Upper lobe of right lung (tissue), 1 donor: Measurements from ENCODE around the gene EEF1G. TPM values are rescaled to one million over a fixed set of nuclear protein-coding genes. Genes with fewer than 3 reads are reported as not detected.

Source experiments
- ATAC-seq: fragments of 200-7000 bp; cut with Tn5 transposase; one replicate; pipeline ENCODE4 v1.9.1; 2020; ENCODE audit warnings: mild to moderate bottlenecking, moderate library complexity
- DNase-seq: peaks from one replicate; pipeline ENCODE4 v3.0.0-alpha.2; 2020
- H3K27ac ChIP-seq: fragments of 200-600 bp; one replicate; pipeline ENCODE4 v1.8.0; 2022
- H3K27me3 ChIP-seq: fragments of 200-600 bp; one replicate; pipeline ENCODE4 v1.8.0; 2022; ENCODE audit warnings: mild to moderate bottlenecking
- H3K36me3 ChIP-seq: fragments of 200-600 bp; one replicate; pipeline ENCODE4 v1.8.0; 2022
- H3K4me1 ChIP-seq: fragments of 200-600 bp; one replicate; pipeline ENCODE4 v1.8.0; 2022
- H3K4me3 ChIP-seq: fragments of 200-600 bp; one replicate; pipeline ENCODE4 v1.8.0; 2022; ENCODE audit warnings: mild to moderate bottlenecking
- H3K9me3 ChIP-seq: fragments of 200-600 bp; one replicate; pipeline ENCODE4 v1.8.0; 2022
- CTCF ChIP-seq: fragments of 200-600 bp; IDR thresholded peaks from one replicate; pipeline ENCODE4 v1.8.0; 2022; ENCODE audit warnings: antibody characterized with exemption
- intact Hi-C: fragments of 100-400 bp; cut with DNase I; formaldehyde crosslinking; loops from one replicate; pipeline ENCODE4 v1.11.0; 2022
- microRNA-seq: library from miRNA; unstranded; fragments of <30 nt; microRNA quantifications from one replicate; pipeline ENCODE4 v1.2.0, GENCODE V29; 2020; ENCODE audit warnings: borderline microRNAs expressed
- total RNA-seq: library from RNA; stranded (reverse); fragmentation: NEBNext Ultra II Directional; extraction: Animal tissue kit (Norgen Biotek cat#: 25700); gene quantifications from one replicate; pipeline ENCODE4 v1.2.1, GENCODE V29; 2021
- donor health status: DM: no; HTN: yes; CAD: no; lungs with severe emphysema.

The EEF1G gene
- total RNA-seq, 1 donor from 2014 or later = 847 TPM

- no peak for DNase-seq
- Histone ChIP-seq H3K27ac (no peak overlapping the region), H3K27me3 (no peaks in the 10 kb centered on the region), H3K36me3 (peaks cover 92% of the 10 kb centered on the region), H3K9me3 (no peaks in the 10 kb centered on the region), H3K4me1 (peaks cover 3% of the 10 kb centered on the region), H3K4me3 (no peak overlapping the region)
- no peak for ATAC-seq
- intact Hi-C loops = loop anchor here (10.0 kb wide), 1 partner anchor 107 kb away; no protein-coding TSS in a partner anchor
- TF ChIP-seq CTCF = no peak
These were observed 41.6 kb downstream of the EEF1G start for GRCh38 chr11:62532096-62532495.

GRCh38 chr11:62516736-62517371 lies 56.8 kb downstream of the EEF1G start:
- H3K4me3 ChIP-seq = no peak overlapping the region
- no peaks in the 10 kb centered on the region for H3K4me1 ChIP-seq
- no peak for ATAC-seq
- no peaks in the 10 kb centered on the region for H3K27me3 ChIP-seq
- no peak overlapping the region for H3K27ac ChIP-seq
- DNase-seq = no peak
- intact Hi-C loops = no loop called here
- TF ChIP-seq CTCF = no peak
- H3K36me3 ChIP-seq = peaks cover 74% of the 10 kb centered on the region
- H3K9me3 ChIP-seq = no peaks in the 10 kb centered on the region

GRCh38 chr11:62514151-62514550 lies 59.5 kb downstream of the EEF1G start:
- intact Hi-C loops = no loop called here
- Histone ChIP-seq H3K4me3 (no peak overlapping the region), H3K27me3 (no peaks in the 10 kb centered on the region), H3K4me1 (peaks cover 8% of the 10 kb centered on the region), H3K36me3 (peaks cover 47% of the 10 kb centered on the region), H3K9me3 (no peaks in the 10 kb centered on the region), H3K27ac (no peak overlapping the region)
- DNase-seq = no peak
- no peak for TF ChIP-seq CTCF
- ATAC-seq = peak; percentile 6

- Histone ChIP-seq H3K4me1 (peaks cover 12% of the 10 kb centered on the region), H3K27me3 (no peaks in the 10 kb centered on the region), H3K4me3 (no peak overlapping the region), H3K36me3 (peaks cover 41% of the 10 kb centered on the region), H3K9me3 (no peaks in the 10 kb centered on the region), H3K27ac (no peak overlapping the region)
- DNase-seq (no peak), ATAC-seq (no peak)
- TF ChIP-seq CTCF = no peak
- intact Hi-C loops = no loop called here
These were observed 60.1 kb downstream of the EEF1G start for GRCh38 chr11:62513626-62514025.

- H3K36me3 ChIP-seq = peaks cover 35% of the 10 kb centered on the region
- no peak for TF ChIP-seq CTCF
- no peaks in the 10 kb centered on the region for H3K9me3 ChIP-seq
- peaks cover 18% of the 10 kb centered on the region for H3K4me1 ChIP-seq
- DNase-seq (no peak), ATAC-seq (no peak)
- H3K27me3 ChIP-seq = no peaks in the 10 kb centered on the region
- no peak overlapping the region for H3K4me3 ChIP-seq
- H3K27ac ChIP-seq = no peak overlapping the region
- intact Hi-C loops = no loop called here
These were observed 60.7 kb downstream of the EEF1G start for GRCh38 chr11:62512961-62513360.

Small RNAs within 50 kb of the gene (microRNA-seq; reads per million reads assigned to microRNA genes)
- not detected for gene MIR6747

Other genes starting within 250 kb of the EEF1G start
- 54.8 TPM for gene ASRGL1, start 236.4 kb downstream of the EEF1G start, total RNA-seq
- 5.4 TPM for gene SCGB1A1, start 154.9 kb downstream of the EEF1G start, total RNA-seq
- 819 TPM for gene AHNAK, start 27.1 kb downstream of the EEF1G start, total RNA-seq
- gene TUT1, start 17.6 kb upstream of the EEF1G start, total RNA-seq = 17.6 TPM
- gene MTA2, start 28.0 kb upstream of the EEF1G start, total RNA-seq = 75.0 TPM
- 91.1 TPM for gene EML3, start 38.9 kb upstream of the EEF1G start, total RNA-seq
- gene ROM1, start 39.4 kb upstream of the EEF1G start, total RNA-seq = 5.2 TPM
- gene B3GAT3, start 48.1 kb upstream of the EEF1G start, total RNA-seq = 40.1 TPM
- 229 TPM for gene GANAB, start 72.7 kb upstream of the EEF1G start, total RNA-seq
- gene INTS5, start 79.4 kb upstream of the EEF1G start, total RNA-seq = 18.8 TPM
- 41.7 TPM for gene C11orf98, start 91.3 kb upstream of the EEF1G start, total RNA-seq
- gene CSKMT, start 91.4 kb upstream of the EEF1G start, total RNA-seq = 14.6 TPM
- gene UQCC3, start 97.8 kb upstream of the EEF1G start, total RNA-seq = 5.7 TPM
- 6.1 TPM for gene LBHD1, start 98.4 kb upstream of the EEF1G start, total RNA-seq
- gene UBXN1, start 105.2 kb upstream of the EEF1G start, total RNA-seq = 95.2 TPM
- gene LRRN4CL, start 115.6 kb upstream of the EEF1G start, total RNA-seq = 2.0 TPM
- 65.6 TPM for gene BSCL2, start 133.5 kb upstream of the EEF1G start, total RNA-seq
- gene GNG3, start 133.8 kb upstream of the EEF1G start, total RNA-seq = not detected
- gene HNRNPUL2, start 153.6 kb upstream of the EEF1G start, total RNA-seq = 43.1 TPM
- 31.3 TPM for gene TTC9C, start 154.6 kb upstream of the EEF1G start, total RNA-seq
- 12.5 TPM for gene ZBTB3, start 180.3 kb upstream of the EEF1G start, total RNA-seq
- gene POLR2G, start 187.7 kb upstream of the EEF1G start, total RNA-seq = 54.7 TPM
- 23.9 TPM for gene TAF6L, start 197.5 kb upstream of the EEF1G start, total RNA-seq
- gene TMEM179B, start 213.5 kb upstream of the EEF1G start, total RNA-seq = 52.4 TPM
- gene TMEM223, start 218.1 kb upstream of the EEF1G start, total RNA-seq = 14.8 TPM
- gene NXF1, start 231.5 kb upstream of the EEF1G start, total RNA-seq = 96.2 TPM